GM19099 (cell line): Measurements from ENCODE around the gene EIF2B5.

Experiments
- POLR2A ChIP-seq: IDR thresholded peaks from 3 replicates; pipeline ENCODE4 v1.6.1; 2011; ENCODE audit warnings: low read depth; ENCODE audit not compliant: insufficient read length; ENCODE audit errors: extremely low read depth

EIF2B5 gene

GRCh38 chr3:184166671-184167070, 31.5 kb downstream of the EIF2B5 start:
- no peak for TF ChIP-seq POLR2A

GRCh38 chr3:184167786-184168185, 32.6 kb downstream of the EIF2B5 start:
- TF ChIP-seq POLR2A = no peak

GRCh38 chr3:184168363-184169120, 33.4 kb downstream of the EIF2B5 start:
- TF ChIP-seq POLR2A = no peak

GRCh38 chr3:184169896-184170875, 35.0 kb downstream of the EIF2B5 start:
- no peak for TF ChIP-seq POLR2A

GRCh38 chr3:184171562-184171961, 36.4 kb downstream of the EIF2B5 start:
- no peak for TF ChIP-seq POLR2A

GRCh38 chr3:184172681-184173373, 37.7 kb downstream of the EIF2B5 start:
- TF ChIP-seq POLR2A = no peak

GRCh38 chr3:184173374-184173722, 38.2 kb downstream of the EIF2B5 start:
- no peak for TF ChIP-seq POLR2A

- TF ChIP-seq POLR2A = no peak
Observed at GRCh38 chr3:184174284-184174645, 39.1 kb downstream of the EIF2B5 start.

- peak; percentile 87 for TF ChIP-seq POLR2A
Observed at GRCh38 chr3:184174646-184175492, 39.7 kb downstream of the EIF2B5 start, which contains the start of gene AP2M1. TSS of gene AP2M1 (plus strand) at chr3:184174855. CDS start at chr3:184176994, 2,139 bp downstream.

- no peak for TF ChIP-seq POLR2A
Observed at GRCh38 chr3:184175506-184175905, 40.3 kb downstream of the EIF2B5 start.

GRCh38 chr3:184175981-184176376, 40.8 kb downstream of the EIF2B5 start:
- no peak for TF ChIP-seq POLR2A

- no peak for TF ChIP-seq POLR2A
Observed at GRCh38 chr3:184176377-184177330, 41.5 kb downstream of the EIF2B5 start.

- TF ChIP-seq POLR2A = no peak
Observed at GRCh38 chr3:184177331-184177731, 42.2 kb downstream of the EIF2B5 start.
